COLO668 (cell line): ENCODE measurements around the gene RNASE8.
A peak's percentile ranks its signal among the peaks of the same experiment; 100 is the strongest.

Experiments
- DNase-seq: peaks from one replicate; lab custom pipeline; 2025; ENCODE audit not compliant: unreplicated experiment; lab: John Stamatoyannopoulos, UW

RNASE8 gene

GRCh38 chr14:21090940-21091663 is 33.5 kb downstream of the RNASE8 start:
- no peak for DNase-seq

GRCh38 chr14:21091821-21092272 is 34.2 kb downstream of the RNASE8 start:
- DNase-seq, result no peak

GRCh38 chr14:21092273-21093011 is 34.8 kb downstream of the RNASE8 start:
- DNase-seq, result peak; percentile 79

GRCh38 chr14:21093018-21093417 is 35.4 kb downstream of the RNASE8 start:
- DNase-seq, result no peak

GRCh38 chr14:21093769-21094681 is 36.4 kb downstream of the RNASE8 start:
- peak; percentile 48 for DNase-seq

GRCh38 chr14:21095430-21096205 is 38.0 kb downstream of the RNASE8 start:
- DNase-seq, result peak; percentile 15

- no peak for DNase-seq
Observed at GRCh38 chr14:21096438-21096837, 38.8 kb downstream of the RNASE8 start.

GRCh38 chr14:21096978-21097635 is 39.5 kb downstream of the RNASE8 start:
- no peak for DNase-seq

GRCh38 chr14:21097636-21098075 is 40.0 kb downstream of the RNASE8 start:
- DNase-seq, result peak; percentile 46

- DNase-seq, result peak; percentile 68
Observed at GRCh38 chr14:21098076-21098891, 40.7 kb downstream of the RNASE8 start, which contains the start of gene ZNF219. Gene ZNF219 (minus strand): TSS chr14:21098655. CDS start chr14:21093591, 5,064 bp downstream.

- DNase-seq, result peak; percentile 8
Observed at GRCh38 chr14:21098892-21099595, 41.4 kb downstream of the RNASE8 start.

- DNase-seq, result no peak
Observed at GRCh38 chr14:21099596-21099985, 42.0 kb downstream of the RNASE8 start.

- DNase-seq, result no peak
Observed at GRCh38 chr14:21100931-21101330, 43.3 kb downstream of the RNASE8 start, which contains the start of gene TMEM253. Gene TMEM253 (plus strand): TSS chr14:21101066. CDS start chr14:21101344, 278 bp downstream.

GRCh38 chr14:21101802-21102413 is 44.3 kb downstream of the RNASE8 start:
- DNase-seq, result no peak

GRCh38 chr14:21102521-21103410 is 45.1 kb downstream of the RNASE8 start:
- DNase-seq, result peak; percentile 41

- no peak for DNase-seq
Observed at GRCh38 chr14:21103411-21103709, 45.7 kb downstream of the RNASE8 start.
